Naive thymus-derived CD8-positive, alpha-beta T cell (primary cell): ENCODE results near the gene FOXK1. TPM values are rescaled to one million over a fixed set of nuclear protein-coding genes. Genes with fewer than 3 reads are reported as not detected.
"Not testable (repeated sequence)": the region's sequence is repeated elsewhere in the genome, so short reads cannot be mapped to it uniquely, and the experiment has no call there.

Source experiments
- ATAC-seq, 2 donors: fragments of 150-1000 bp; cut with Tn5 transposase in 1 of 2; sonication (Bioruptor Pico), chemical (Tn5 transposase) in 1 of 2; 1 replicate in 1 of 2; 2 replicates in 1 of 2; pipeline ENCODE4 v1.10.0; 2021; ENCODE audit warnings: mild to moderate bottlenecking in 2 of 2, moderate library complexity in 2 of 2
- POLR2A ChIA-PET: fragments of 350-600 bp; sonication (Branson Sonifier 250); formaldehyde crosslinking; loops from one replicate; lab custom pipeline; 2021; ENCODE audit warnings: antibody characterized with exemption; lab: Charles Lee
- DNase-seq, 10 donors: peaks; one replicate each; pipeline versions ENCODE4 v3.0.0 to v3.0.0-alpha.2; 2020 to 2022
- H3K27ac Mint-ChIP-seq, 10 donors: one replicate each; pipeline ENCODE4 v1.8.0; 2020 to 2022; ENCODE audit warnings: mild to moderate bottlenecking in 10 of 10, mixed read lengths in 10 of 10, moderate library complexity in 4 of 10, inconsistent platforms in 1 of 10
- H3K27me3 Mint-ChIP-seq, 5 donors: one replicate each; pipeline ENCODE4 v1.8.0; 2021 to 2022; ENCODE audit warnings: mixed read lengths in 5 of 5
- H3K36me3 Mint-ChIP-seq, 3 donors: one replicate each; pipeline ENCODE4 v1.8.0; 2020 to 2022; ENCODE audit warnings: mixed read lengths in 3 of 3, mild to moderate bottlenecking in 2 of 3, inconsistent platforms in 1 of 3
- H3K4me1 Mint-ChIP-seq, 4 donors: one replicate each; pipeline ENCODE4 v1.8.0; 2021 to 2022; ENCODE audit warnings: mixed read lengths in 4 of 4
- H3K4me3 Mint-ChIP-seq, 10 donors: one replicate each; pipeline ENCODE4 v1.8.0; 2020 to 2022; ENCODE audit warnings: mild to moderate bottlenecking in 10 of 10, mixed read lengths in 10 of 10, moderate library complexity in 6 of 10, inconsistent platforms in 1 of 10
- H3K9me3 Mint-ChIP-seq, 9 donors: one replicate each; pipeline ENCODE4 v1.8.0; 2020 to 2022; ENCODE audit warnings: mixed read lengths in 9 of 9, mild to moderate bottlenecking in 3 of 9, inconsistent platforms in 1 of 9, moderate library complexity in 1 of 9
- polyA plus RNA-seq, 3 donors: library from polyadenylated mRNA; unstranded; fragments of 300-500 nt; fragmentation: Illumina TruSeq; gene quantifications; one replicate each; pipeline ENCODE4 v1.2.3, GENCODE V29; 2021
- total RNA-seq, 8 experiments: library from RNA in 2 of 8; stranded (reverse) in 2 of 8; gene quantifications; one replicate each; pipeline ENCODE4 v1.2.3 and lab custom pipeline; 2021 to 2026

Gene FOXK1
- total and polyA plus RNA-seq, 5 experiments from 2014 or later = 2.3 to 78.5 (median 5.6) TPM

DNA sequence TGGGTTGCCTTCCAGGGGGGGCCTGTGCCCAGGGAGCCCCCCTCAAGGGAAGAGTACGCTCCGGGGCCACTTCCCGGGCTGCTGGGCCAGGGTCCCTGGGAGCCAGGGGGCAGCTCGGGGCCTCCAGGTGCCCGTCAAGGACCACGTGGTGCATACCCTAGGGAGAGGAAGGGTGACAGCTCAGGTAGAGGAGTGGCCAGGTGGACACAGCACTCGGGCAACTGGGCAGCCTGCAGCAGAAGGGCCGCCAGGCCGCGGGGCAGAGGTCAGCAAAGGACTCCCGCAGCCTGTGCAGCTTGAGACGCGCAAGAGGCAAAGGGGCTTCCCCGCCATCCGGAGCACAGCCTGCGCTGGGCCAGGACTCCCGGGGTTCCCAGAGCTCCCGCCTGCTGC is 119.7 kb downstream of the FOXK1 start:
- DNase-seq (no peak), ATAC-seq (no peak)
- Mint-ChIP-seq H3K4me3 (no peak overlapping the region), H3K36me3 (no peaks in the 10 kb centered on the region), H3K27ac (no peak overlapping the region), H3K27me3 (no peaks in the 10 kb centered on the region), H3K4me1 (no peaks in the 10 kb centered on the region), H3K9me3 (no peaks in the 10 kb centered on the region)
- POLR2A ChIA-PET = no interaction called here

DNA sequence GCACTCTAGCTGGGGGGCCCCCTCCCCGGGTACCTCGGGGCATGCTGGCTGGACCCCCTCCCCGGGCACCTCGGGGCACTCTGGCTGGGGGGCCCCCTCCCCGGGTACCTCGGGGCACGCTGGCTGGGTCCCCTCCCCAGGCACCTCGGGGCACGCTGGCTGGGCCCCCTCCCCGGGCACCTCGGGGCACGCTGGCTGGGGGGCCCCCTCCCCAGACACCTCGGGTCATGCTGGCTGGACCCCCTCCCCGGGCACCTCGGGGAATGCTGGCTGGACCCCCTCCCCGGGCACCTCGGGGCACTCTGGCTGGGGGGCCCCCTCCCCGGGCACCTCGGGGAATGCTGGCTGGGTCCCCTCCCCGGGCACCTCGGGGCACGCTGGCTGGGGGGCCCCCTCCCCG is 120.5 kb downstream of the FOXK1 start:
- H3K4me3 Mint-ChIP-seq, H3K4me1 Mint-ChIP-seq, H3K27me3 Mint-ChIP-seq, POLR2A ChIA-PET, H3K27ac Mint-ChIP-seq, ATAC-seq, H3K9me3 Mint-ChIP-seq, H3K36me3 Mint-ChIP-seq, DNase-seq: not testable (repeated sequence)

DNA sequence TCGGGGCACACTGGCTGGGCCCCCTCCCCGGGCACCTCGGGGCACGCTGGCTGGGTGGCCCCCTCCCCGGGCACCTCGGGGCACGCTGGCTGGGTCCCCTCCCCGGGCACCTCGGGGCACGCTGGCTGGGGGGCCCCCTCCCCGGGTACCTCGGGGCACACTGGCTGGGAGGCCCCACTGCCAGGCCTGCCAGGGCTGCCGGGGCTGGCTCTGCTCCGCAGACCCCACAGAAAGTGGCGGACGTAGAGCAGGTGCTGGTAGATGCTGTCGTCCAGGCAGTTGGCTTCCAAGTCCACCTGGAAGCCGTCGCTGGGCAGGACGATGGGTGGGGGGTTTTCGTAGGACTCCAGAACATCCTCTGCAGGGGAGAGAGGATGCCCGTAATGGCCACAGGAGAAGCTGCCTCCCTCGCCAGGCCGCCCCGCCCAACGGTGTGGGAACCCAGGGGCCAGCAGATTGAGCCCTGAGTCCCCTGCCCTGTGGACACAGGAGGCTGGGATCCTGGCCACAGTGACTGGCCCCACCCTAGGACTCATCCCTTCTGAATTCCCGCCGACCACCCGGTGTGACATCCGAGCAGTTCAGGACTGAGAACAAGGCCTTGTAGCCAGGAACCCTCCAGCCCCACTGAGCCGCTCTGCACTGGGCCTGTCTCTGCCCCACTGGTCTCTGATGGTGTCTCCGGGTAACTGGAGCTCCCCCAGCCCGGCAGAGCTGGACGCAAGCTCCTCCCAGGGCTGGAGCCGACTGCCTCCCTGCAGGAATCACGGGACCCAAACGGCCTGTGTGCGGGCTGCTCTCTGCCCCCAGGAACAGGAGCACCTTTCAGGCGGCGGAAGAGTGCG is 121.5 kb downstream of the FOXK1 start:
- Mint-ChIP-seq H3K36me3 (no peaks in the 10 kb centered on the region), H3K9me3 (no peaks in the 10 kb centered on the region), H3K4me1 (peaks cover 0 to 8% (median 1%) of the 10 kb centered on the region in 4 donors), H3K27me3 (no peaks in the 10 kb centered on the region), H3K27ac (no peak overlapping the region), H3K4me3 (no peak overlapping the region)
- POLR2A ChIA-PET = no interaction called here
- DNase-seq = no peak
- ATAC-seq = no peak

DNA sequence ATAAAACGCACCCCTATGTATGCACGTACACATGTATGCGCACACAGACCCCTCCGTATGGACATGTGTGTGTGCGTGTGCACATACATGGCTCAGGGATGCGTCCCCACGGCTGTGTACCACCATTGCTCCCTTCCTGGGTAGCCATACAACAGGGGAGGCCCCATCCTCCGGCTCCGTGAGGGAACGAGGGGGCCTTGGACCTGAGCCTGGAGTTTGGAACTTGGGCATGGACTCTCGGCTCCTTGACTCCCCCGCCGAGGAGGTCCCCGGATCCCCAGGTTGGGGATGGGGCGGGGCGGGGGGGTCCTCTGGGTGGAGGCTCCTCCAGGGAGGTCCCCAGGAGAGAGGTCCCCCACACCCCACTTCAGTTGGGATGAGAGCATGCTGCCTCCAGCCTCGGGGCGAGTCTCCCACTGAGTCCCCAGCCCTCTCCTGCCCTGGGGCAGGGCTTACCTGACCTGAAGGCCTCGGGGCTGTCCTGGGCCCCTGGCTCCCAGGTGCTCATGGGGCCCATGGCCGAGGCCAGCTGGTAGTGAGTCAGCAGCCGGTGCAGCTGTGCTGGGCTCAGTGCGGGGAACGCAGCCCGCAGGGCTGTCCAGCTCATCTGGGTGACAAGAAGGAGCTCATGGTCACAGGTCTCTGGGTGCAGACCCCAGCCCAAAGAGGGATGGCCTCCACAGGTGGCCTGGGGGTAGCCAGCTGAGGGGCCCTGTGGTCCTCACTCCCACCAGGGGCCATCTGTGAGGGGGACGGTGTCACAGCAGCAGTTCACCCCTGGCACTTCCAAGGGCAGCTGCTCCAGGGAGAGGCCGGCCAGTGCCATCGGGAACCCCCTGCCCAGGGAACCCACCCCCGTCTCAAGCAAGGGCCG is 123.3 kb downstream of the FOXK1 start:
- ATAC-seq (no peak), DNase-seq (no peak)
- Mint-ChIP-seq H3K4me1 (peaks cover 6 to 19% (median 9%) of the 10 kb centered on the region in 4 donors), H3K9me3 (no peaks in the 10 kb centered on the region), H3K27me3 (no peaks in the 10 kb centered on the region), H3K27ac (no peak overlapping the region), H3K36me3 (no peaks in the 10 kb centered on the region), H3K4me3 (no peak overlapping the region)
- POLR2A ChIA-PET = interaction anchor here (0.6 kb wide), 1 partner anchor 30 kb away, joined by 4 read pairs; the partner anchor contains the start of gene AP5Z1

DNA sequence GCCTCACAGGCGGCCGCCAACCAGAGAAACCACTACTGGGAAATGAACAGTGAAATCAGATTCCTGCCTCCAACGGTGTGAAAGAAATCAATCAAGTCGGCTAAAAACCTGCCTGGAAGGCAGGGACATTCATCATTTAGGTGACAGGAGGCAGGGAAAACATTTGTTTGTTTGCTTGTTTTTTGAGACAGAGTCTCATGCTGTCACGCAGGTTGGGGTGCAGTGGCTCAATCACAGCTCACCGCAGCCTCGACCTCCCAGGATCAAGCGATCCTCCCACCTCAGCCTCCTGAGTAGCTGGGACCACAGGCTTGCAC is 123.8 kb downstream of the FOXK1 start:
- H3K4me1 Mint-ChIP-seq = peaks cover 6 to 19% (median 11%) of the 10 kb centered on the region in 4 donors
- POLR2A ChIA-PET = interaction anchor here (0.6 kb wide), 1 partner anchor 31 kb away, joined by 4 read pairs; the partner anchor contains the start of gene AP5Z1
- ATAC-seq = no peak
- DNase-seq = no peak
- H3K27me3 Mint-ChIP-seq = no peaks in the 10 kb centered on the region
- peak overlapping the region in 1 of 10 donors; percentile 38 for H3K27ac Mint-ChIP-seq
- no peaks in the 10 kb centered on the region for H3K36me3 Mint-ChIP-seq
- no peaks in the 10 kb centered on the region for H3K9me3 Mint-ChIP-seq
- H3K4me3 Mint-ChIP-seq = no peak overlapping the region

DNA sequence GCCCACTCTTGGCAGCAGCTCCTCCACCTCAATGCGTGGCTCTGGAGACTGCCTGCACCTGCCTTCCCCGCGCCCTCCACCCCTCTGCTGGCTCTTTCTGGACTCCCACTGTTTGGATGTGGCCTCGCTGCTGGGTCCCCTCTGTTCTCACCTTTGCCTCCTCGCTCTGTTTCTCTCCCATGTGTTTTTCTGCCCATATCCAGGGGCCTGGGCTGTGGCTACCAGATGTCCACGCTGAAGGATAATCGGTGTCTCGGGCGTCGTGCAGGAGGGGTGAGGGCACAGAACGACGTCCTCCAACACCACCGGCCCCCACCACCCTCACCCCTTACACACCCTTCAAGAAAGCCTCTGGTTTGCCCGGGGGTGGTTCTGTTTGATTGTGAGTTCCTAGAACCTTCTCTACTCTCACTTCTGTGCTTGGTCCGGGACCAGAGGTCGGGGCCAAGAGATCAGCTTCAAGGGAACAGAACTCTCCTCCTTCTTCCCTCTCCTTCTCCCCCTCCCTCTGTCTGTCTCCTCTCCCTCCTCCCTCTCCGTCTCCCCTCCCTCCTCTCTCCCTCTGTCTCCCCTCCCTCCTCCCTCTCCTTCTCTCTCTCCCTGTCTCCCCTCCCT is 125.0 kb downstream of the FOXK1 start:
- Mint-ChIP-seq H3K4me1 (peaks cover 6 to 19% (median 11%) of the 10 kb centered on the region in 4 donors), H3K4me3 (peak overlapping the region in 1 of 10 donors; percentile 54), H3K36me3 (no peaks in the 10 kb centered on the region), H3K9me3 (no peaks in the 10 kb centered on the region), H3K27me3 (no peaks in the 10 kb centered on the region), H3K27ac (peak overlapping the region in 4 of 10 donors; percentile 46 to 89 (median 60))
- POLR2A ChIA-PET = no interaction called here
- ATAC-seq (peak in 1 of 2 donors; percentile 18), DNase-seq (no peak)

DNA sequence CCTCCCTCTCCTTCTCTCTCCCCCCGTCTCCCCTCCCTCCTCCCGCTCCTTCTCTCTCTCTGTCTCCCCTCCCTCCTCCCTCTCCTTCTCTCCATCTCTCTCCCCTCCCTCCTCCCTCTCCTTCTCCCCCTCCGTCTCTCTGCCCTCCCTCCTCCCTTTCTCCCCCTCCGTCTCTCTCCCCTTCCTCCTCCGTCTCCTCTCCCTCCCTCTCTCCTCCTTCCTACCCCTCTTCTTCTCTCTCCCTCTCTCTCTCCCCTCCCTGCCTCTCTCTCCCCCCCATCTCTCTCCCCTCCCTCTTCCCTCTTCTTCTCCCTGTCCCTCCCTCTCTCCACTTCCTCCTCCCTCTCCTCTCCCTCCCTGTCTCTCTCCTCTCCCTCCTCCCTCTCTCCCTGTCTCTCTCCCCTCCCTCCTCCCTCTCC is 125.5 kb downstream of the FOXK1 start:
- Mint-ChIP-seq H3K36me3 (no peaks in the 10 kb centered on the region), H3K27ac (peak overlapping the region in 1 of 10 donors; percentile 89), H3K9me3 (no peaks in the 10 kb centered on the region), H3K4me1 (peaks cover 6 to 19% (median 11%) of the 10 kb centered on the region in 4 donors), H3K4me3 (peak overlapping the region in 2 of 10 donors; percentile 2 to 54), H3K27me3 (peaks cover 0 to 2% (median under 1%) of the 10 kb centered on the region in 5 donors)
- no peak for DNase-seq
- POLR2A ChIA-PET = no interaction called here
- ATAC-seq = no peak

DNA sequence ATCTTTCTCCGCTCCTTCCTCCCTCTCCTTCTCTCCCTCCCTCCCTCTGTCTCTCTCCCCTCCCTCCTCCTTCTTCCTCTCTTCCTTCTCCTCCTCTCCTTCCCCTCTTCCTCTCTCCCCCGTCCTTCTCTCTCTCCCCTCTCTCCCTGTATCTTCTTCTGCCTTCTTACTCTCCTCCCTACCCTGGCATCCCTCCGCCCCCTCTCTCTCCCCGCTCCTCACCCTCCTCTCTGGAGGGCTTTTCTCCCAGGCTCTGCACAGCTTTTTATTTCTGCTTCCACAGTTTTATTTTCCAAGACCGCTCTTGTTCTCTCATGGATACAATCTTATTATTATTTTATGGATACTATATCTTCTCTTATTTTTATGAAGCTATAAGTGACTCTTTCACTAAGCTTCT is 125.9 kb downstream of the FOXK1 start:
- Mint-ChIP-seq H3K27ac (peak overlapping the region in 2 of 10 donors; percentile 25 to 89), H3K36me3 (no peaks in the 10 kb centered on the region), H3K4me1 (peaks cover 8 to 19% (median 11%) of the 10 kb centered on the region in 4 donors), H3K4me3 (peak overlapping the region in 5 of 10 donors; percentile 2 to 88 (median 54)), H3K27me3 (peaks cover 2 to 6% (median 2%) of the 10 kb centered on the region in 5 donors), H3K9me3 (no peaks in the 10 kb centered on the region)
- ATAC-seq (no peak), DNase-seq (no peak)
- POLR2A ChIA-PET = no interaction called here

DNA sequence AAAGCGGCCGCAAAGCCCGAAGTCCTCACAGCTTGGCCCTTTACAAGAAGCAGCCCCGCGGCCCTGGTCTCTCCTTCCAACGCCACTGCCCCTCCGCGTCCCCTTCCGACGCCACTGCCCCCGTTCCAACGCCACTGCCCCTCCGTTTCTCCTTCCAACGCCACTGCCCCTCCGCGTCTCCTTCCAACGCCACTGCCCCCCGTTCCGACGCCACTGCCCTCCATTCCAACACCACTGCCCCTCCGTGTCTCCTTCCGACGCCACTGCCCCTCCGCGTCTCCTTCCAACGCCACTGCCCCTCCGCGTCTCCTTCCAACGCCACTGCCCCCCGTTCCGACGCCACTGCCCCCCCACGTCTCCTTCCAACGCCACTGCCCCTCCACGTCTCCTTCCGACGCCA is 126.5 kb downstream of the FOXK1 start:
- Mint-ChIP-seq H3K4me3 (peak overlapping the region in 9 of 10 donors; percentile 30 to 88 (median 43)), H3K27ac (peak overlapping the region in 3 of 10 donors; percentile 25 to 89 (median 67))
- POLR2A ChIA-PET = no interaction called here

DNA sequence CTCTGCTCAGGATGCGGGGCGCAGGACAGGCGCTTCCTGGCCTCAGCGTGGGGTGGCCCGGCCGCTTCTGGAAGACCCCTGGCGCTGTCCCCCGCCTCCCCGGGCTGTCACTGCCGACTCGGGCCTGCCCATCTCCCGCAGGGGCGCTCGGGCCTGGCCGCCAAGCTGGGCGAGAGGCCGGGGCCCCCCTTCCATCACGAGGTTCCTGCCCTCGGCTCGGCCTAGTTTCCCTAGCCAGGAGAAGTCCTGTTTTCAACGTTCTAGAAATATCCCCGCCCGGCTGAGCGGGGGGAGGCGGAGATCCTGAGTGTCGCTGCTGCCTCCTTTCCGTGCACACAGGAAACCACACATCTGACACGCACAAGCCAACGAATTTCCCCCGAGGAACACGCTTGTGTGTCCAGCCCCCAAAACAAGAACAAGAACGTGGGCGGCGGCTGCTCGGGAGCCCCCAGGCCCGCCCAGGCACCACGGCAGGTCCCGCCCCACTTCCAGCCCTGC is 127.0 kb downstream of the FOXK1 start:
- peaks cover 8 to 19% (median 12%) of the 10 kb centered on the region in 4 donors for H3K4me1 Mint-ChIP-seq
- peak overlapping the region in 7 of 10 donors; percentile 10 to 89 (median 80) for H3K27ac Mint-ChIP-seq
- ATAC-seq (peak; percentile 80 to 86), DNase-seq (peak in 8 of 10 donors; percentile 29 to 74 (median 50))
- peaks cover 2 to 7% (median 4%) of the 10 kb centered on the region in 5 donors for H3K27me3 Mint-ChIP-seq
- POLR2A ChIA-PET = interaction anchor here (0.7 to 0.8 kb wide), 2 partner anchors 14 to 16 kb away, joined by 5 to 6 read pairs; no protein-coding TSS in a partner anchor
- no peaks in the 10 kb centered on the region for H3K9me3 Mint-ChIP-seq
- H3K36me3 Mint-ChIP-seq = no peaks in the 10 kb centered on the region
- H3K4me3 Mint-ChIP-seq = peak overlapping the region; percentile 73 to 91 (median 85)

More for the DNA sequence above, 126.5 kb downstream of the FOXK1 start:
- DNase-seq (no peak), ATAC-seq (no peak)
- Mint-ChIP-seq H3K4me1 (peaks cover 8 to 19% (median 11%) of the 10 kb centered on the region in 4 donors), H3K9me3 (no peaks in the 10 kb centered on the region), H3K36me3 (no peaks in the 10 kb centered on the region), H3K27me3 (peaks cover 2 to 7% (median 2%) of the 10 kb centered on the region in 5 donors)

DNA sequence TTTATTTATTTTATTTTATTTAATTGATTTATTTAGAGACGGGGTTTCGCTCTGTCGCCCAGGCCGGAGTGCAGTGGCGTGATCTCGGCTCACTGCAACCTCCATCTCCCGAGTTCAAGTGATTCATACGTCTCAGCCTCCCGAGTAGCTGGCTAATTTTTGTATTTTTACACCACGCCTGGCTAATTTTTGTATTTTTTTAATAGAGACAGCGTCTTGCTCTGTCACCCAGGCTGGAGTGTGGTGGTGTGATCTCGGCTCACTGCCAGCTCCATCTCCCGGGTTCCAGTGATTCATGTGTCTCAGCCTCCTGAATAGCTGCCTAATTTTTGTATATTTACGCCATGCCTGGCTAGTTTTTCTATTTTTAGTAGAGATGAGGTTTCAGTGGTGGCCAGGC is 127.6 kb downstream of the FOXK1 start:
- DNase-seq (no peak), ATAC-seq (no peak)
- POLR2A ChIA-PET = interaction anchor here (0.7 to 0.8 kb wide), 2 partner anchors 14 to 16 kb away, joined by 5 to 6 read pairs; no protein-coding TSS in a partner anchor
- peaks cover 8 to 19% (median 14%) of the 10 kb centered on the region in 4 donors for H3K4me1 Mint-ChIP-seq
- peaks cover 3 to 8% (median 6%) of the 10 kb centered on the region in 5 donors for H3K27me3 Mint-ChIP-seq
- peak overlapping the region in 2 of 10 donors; percentile 43 to 89 for H3K27ac Mint-ChIP-seq
- no peaks in the 10 kb centered on the region for H3K9me3 Mint-ChIP-seq
- no peaks in the 10 kb centered on the region for H3K36me3 Mint-ChIP-seq
- H3K4me3 Mint-ChIP-seq = peak overlapping the region; percentile 42 to 91 (median 74)

DNA sequence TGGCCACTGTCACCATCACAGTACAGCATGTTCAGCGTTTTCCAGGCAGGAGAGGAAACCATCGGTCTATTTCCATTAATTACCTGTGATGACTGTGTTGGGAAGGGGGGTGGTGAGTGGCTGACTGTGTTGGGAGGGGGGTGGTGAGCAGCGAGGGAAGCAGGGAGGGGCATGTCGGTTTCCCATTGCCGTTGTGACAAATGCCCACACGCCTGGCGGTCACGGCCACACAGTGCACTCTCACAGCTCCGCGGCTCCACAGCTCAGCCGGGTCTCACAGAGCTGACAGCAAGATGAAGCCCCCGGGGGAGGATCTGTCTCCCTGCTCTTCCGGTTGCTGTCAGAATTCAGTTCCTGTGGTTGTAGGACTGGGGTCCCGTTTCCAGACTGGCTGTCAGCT is 132.3 kb downstream of the FOXK1 start:
- peaks cover 2 to 11% (median 7%) of the 10 kb centered on the region in 4 donors for H3K4me1 Mint-ChIP-seq
- ATAC-seq (no peak), DNase-seq (no peak)
- peak overlapping the region in 2 of 10 donors; percentile 18 to 26 for H3K4me3 Mint-ChIP-seq
- H3K27me3 Mint-ChIP-seq = peaks cover 3 to 18% (median 8%) of the 10 kb centered on the region in 5 donors
- H3K36me3 Mint-ChIP-seq = no peaks in the 10 kb centered on the region
- H3K9me3 Mint-ChIP-seq = no peaks in the 10 kb centered on the region
- POLR2A ChIA-PET = no interaction called here
- no peak overlapping the region for H3K27ac Mint-ChIP-seq
